K562 (cell line): ENCODE data around the gene HS3ST5. TPM values are rescaled to one million over a fixed set of nuclear protein-coding genes. Genes with fewer than 3 reads are reported as not detected.

Experiments
- ATAC-seq: fragments of 200-7000 bp; cut with Tn5 transposase; 3 replicates; pipeline ENCODE4 v1.9.1; 2020; ENCODE audit warnings: moderate library complexity
- BruUV-seq: library from RNA; stranded (reverse); fragments of 400-500 nt; replicated peaks from 2 replicates; lab custom pipeline; 2021; lab: Mats Ljungman, UMichigan
- CTCF ChIA-PET: fragments of 300-600 bp; formaldehyde crosslinking; extraction: SDS; loops from one replicate; lab custom pipeline; 2021; ENCODE audit warnings: low intra/inter-chr PET ratio; lab: Yijun Ruan, JAX
- POLR2A ChIA-PET: fragments of 300-600, 350-650 bp; sonication (Branson Sonifier 250); formaldehyde crosslinking; extraction: SDS; loops from one replicate; lab custom pipeline; 2021; ENCODE audit warnings: antibody characterized with exemption, inconsistent platforms; lab: Yijun Ruan, JAX
- DNase-seq, 4 experiments: peaks; one replicate each; pipeline versions ENCODE4 v3.0.0 to v3.0.0-alpha.2; 2011 to 2018; ENCODE audit warnings: low spot score in 3 of 4, mixed read lengths in 3 of 4; ENCODE audit errors: extremely low read depth in 1 of 4
- FAIRE-seq: peaks from 2 replicates; lab custom pipeline; 2011; peaks lifted over from hg19 to GRCh38; lab: Jason Lieb, UNC
- H2AFZ ChIP-seq: 2 replicates; pipeline ENCODE4 v1.6.0; 2011; ENCODE audit warnings: low read depth, low read length, control low read depth, inconsistent platforms
- H3K27ac ChIP-seq: fragments of 200-600 bp; 3 replicates; pipeline ENCODE4 v1.8.0; 2011; ENCODE audit warnings: low read depth, mild to moderate bottlenecking, control low read depth, inconsistent platforms, low read length, moderate library complexity, mixed read lengths; ENCODE audit errors: extremely low read depth
- H3K27me3 ChIP-seq, 2 experiments: fragments of 300-600 bp in 1 of 2; 2 replicates in 1 of 2; 3 replicates in 1 of 2; pipeline versions ENCODE4 v1.6.0 to v1.8.0; 2011; ENCODE audit warnings: inconsistent platforms in 2 of 2, low read length in 2 of 2, mild to moderate bottlenecking in 1 of 2, mixed read lengths in 1 of 2, moderate library complexity in 1 of 2; ENCODE audit not compliant: control insufficient read depth in 2 of 2, insufficient read depth in 2 of 2
- H3K36me3 ChIP-seq: fragments of 300-600 bp; 3 replicates; pipeline ENCODE4 v1.8.0; 2011; ENCODE audit warnings: mild to moderate bottlenecking, low read length, inconsistent platforms; ENCODE audit not compliant: control insufficient read depth, insufficient read depth
- H3K4me1 ChIP-seq, 2 experiments: fragments of 200-600 bp in 1 of 2; replicated peaks in 1 of 2; 2 replicates in 1 of 2; 3 replicates in 1 of 2; pipeline versions ENCODE4 v1.5.1 to v1.8.0; 2011; ENCODE audit warnings: inconsistent platforms in 2 of 2, low read length in 2 of 2, mild to moderate bottlenecking in 1 of 2, mixed read lengths in 1 of 2, moderate library complexity in 1 of 2; ENCODE audit not compliant: control insufficient read depth in 2 of 2, insufficient read depth in 2 of 2
- H3K4me2 ChIP-seq: 2 replicates; pipeline ENCODE4 v1.6.1; 2011; ENCODE audit warnings: low read length, control low read depth, inconsistent platforms, mixed read lengths; ENCODE audit not compliant: insufficient read depth
- H3K4me3 ChIP-seq: fragments of 200-600 bp; sonication (generic), shearing (Covaris generic); 2 replicates; pipeline ENCODE4 v1.5.1; 2016; ENCODE audit warnings: control low read depth, inconsistent platforms
- H3K79me2 ChIP-seq: fragments of 200-600 bp; 3 replicates; pipeline ENCODE4 v1.8.0; 2011; ENCODE audit warnings: low read length, inconsistent platforms; ENCODE audit not compliant: control insufficient read depth, insufficient read depth
- H3K9ac ChIP-seq, 2 experiments: 2 replicates each; pipeline versions ENCODE4 v1.6.0 to v1.6.1; 2011; ENCODE audit warnings: low read depth in 2 of 2, low read length in 2 of 2, control low read depth in 1 of 2, inconsistent platforms in 1 of 2, mild to moderate bottlenecking in 1 of 2, mixed read lengths in 1 of 2; ENCODE audit not compliant: insufficient read depth in 1 of 2
- H3K9me1 ChIP-seq: one replicate; pipeline ENCODE4 v1.6.0; 2011; ENCODE audit warnings: inconsistent platforms, mild to moderate bottlenecking, low read length, moderate library complexity; ENCODE audit not compliant: control insufficient read depth, insufficient read depth
- H3K9me3 ChIP-seq: replicated peaks from 2 replicates; pipeline ENCODE4 v1.5.1; 2011; ENCODE audit warnings: low read depth, low read length, inconsistent platforms; ENCODE audit not compliant: control insufficient read depth, insufficient read depth
- H4K20me1 ChIP-seq: replicated peaks from 2 replicates; pipeline ENCODE4 v1.6.1; 2011; ENCODE audit warnings: low read length, inconsistent platforms, mixed read lengths; ENCODE audit not compliant: control insufficient read depth, insufficient read depth
- BMI1 ChIP-seq: fragments of 150-350 bp; IDR thresholded peaks from 2 replicates; pipeline ENCODE4 v1.6.1; 2014; ENCODE audit warnings: low read length
- CHD4 ChIP-seq: fragments of 200-600 bp; sonication (generic); IDR thresholded peaks from 3 replicates; pipeline ENCODE4 v1.6.1; 2012; ENCODE audit warnings: low read depth, mild to moderate bottlenecking, mixed read lengths, low read length, inconsistent platforms; ENCODE audit not compliant: insufficient read depth, insufficient replicate concordance, poor library complexity, severe bottlenecking
- CLOCK ChIP-seq: fragments of 250-450 bp; sonication (Bioruptor Pico); IDR thresholded peaks from 2 replicates; pipeline ENCODE4 v1.4.0; 2020; ENCODE audit warnings: mild to moderate bottlenecking, moderate library complexity, borderline replicate concordance
- DDX20 ChIP-seq: fragments of 450-650 bp; IDR thresholded peaks from 2 replicates; pipeline ENCODE4 v1.6.1; 2016; ENCODE audit warnings: missing genetic modification characterization, low read depth, mild to moderate bottlenecking, missing compliant biosample characterization, moderate library complexity
- HES1 ChIP-seq: fragments of 450-650 bp; IDR thresholded peaks from 2 replicates; pipeline ENCODE4 v1.6.1; 2016; ENCODE audit warnings: low read depth, mild to moderate bottlenecking, moderate library complexity
- POLR2H ChIP-seq: IDR thresholded peaks from 2 replicates; pipeline ENCODE4 v1.6.1; 2016; ENCODE audit warnings: missing genetic modification characterization, low read depth, mild to moderate bottlenecking, control low read depth, missing compliant biosample characterization, moderate library complexity
- ZNF639 ChIP-seq, 2 experiments: fragments of 200-800 bp in 1 of 2; sonication (Bioruptor generic) in 1 of 2; sonication (generic) in 1 of 2; formaldehyde crosslinking in 1 of 2; IDR thresholded peaks in 1 of 2; conservative IDR thresholded peaks in 1 of 2; 2 replicates each; pipeline versions ENCODE4 v1.5.0 to v1.6.1; 2016 to 2020; ENCODE audit warnings: missing compliant biosample characterization in 1 of 2, missing genetic modification characterization in 1 of 2, missing genetic modification reagents in 1 of 2
- ZNF696 ChIP-seq: fragments of 250-450 bp; sonication (Bioruptor Pico); conservative IDR thresholded peaks from 2 replicates; pipeline ENCODE4 v1.4.0; 2020; ENCODE audit warnings: mild to moderate bottlenecking, moderate library complexity
- WGBS: fragments of 100-300 bp; shearing (Covaris generic); methylation state at CpG from one replicate; pipeline ENCODE4 v1.1.6; 2016; ENCODE audit warnings: low coverage, mixed read lengths; ENCODE audit not compliant: insufficient coverage; ENCODE audit errors: missing lambda C conversion rate; 5-methylcytosine and 5-hydroxymethylcytosine counted together
- in situ Hi-C: fragments of 300-500 bp; cut with MboI; formaldehyde crosslinking; loops from 4 replicates; pipeline ENCODE4 v1.15.0; 2018; ENCODE audit warnings: inconsistent platforms, mixed read lengths
- intact Hi-C: fragments of 100-400 bp; cut with micrococcal nuclease; formaldehyde crosslinking; loops from 2 replicates; pipeline ENCODE4 v1.14.2; 2022
- polyA plus RNA-seq, 8 experiments: library from polyadenylated mRNA; depleted of rRNA in 4 of 8; stranded (reverse) in 5 of 8; unstranded in 3 of 8; fragments of >200 nt; fragmentation: Nextera tagmentation in 2 of 8; fragmentation: Illumina TruSeq in 1 of 8; extraction: Ambion mirVana in 2 of 8; extraction: Trizol in 1 of 8; gene quantifications; 2 replicates each; pipeline versions ENCODE4 v1.2.1 to v1.2.3, GENCODE V29; 2011 to 2014; ENCODE audit warnings: inconsistent platforms in 1 of 8, missing spikeins in 1 of 8
- total RNA-seq, 7 experiments: library from RNA; depleted of rRNA in 6 of 7; stranded (reverse); fragments of >200 nt in 6 of 7; fragmentation: Illumina TruSeq in 2 of 7; extraction: Trizol in 2 of 7; gene quantifications; 2 replicates each; pipeline versions ENCODE4 v1.2.1 to v1.2.3, GENCODE V29; 2011 to 2021; ENCODE audit warnings: low replicate concordance in 1 of 7

The HS3ST5 gene
- total and polyA plus RNA-seq, 9 of the 15 experiments (the other 6 are each of a cell fraction or from before 2014, with no cell fraction given) = not detected

- no peak for TF ChIP-seq ZNF696 (CRISPR knock-in tag)
- no peak for TF ChIP-seq ZNF639 (CRISPR knock-in tag; conservative IDR thresholded peaks at IDR 0.05 in 1 of 2, IDR thresholded peaks at IDR 0.05 in 1 of 2)
- no peak for TF ChIP-seq CLOCK (CRISPR knock-in tag)
- TF ChIP-seq DDX20 (tag) = no peak
These were observed 267.0 kb downstream of the HS3ST5 start (continued) for GRCh38 chr6:114075777-114076176.

GRCh38 chr6:114075300-114075699 lies 267.5 kb downstream of the HS3ST5 start:
- H3K79me2 ChIP-seq = no peaks in the 10 kb centered on the region
- DNase-seq (no peak), ATAC-seq (no peak), FAIRE-seq (no peak)
- no peak for TF ChIP-seq CHD4
- no peak for TF ChIP-seq HES1
- TF ChIP-seq POLR2H = no peak
- TF ChIP-seq BMI1 = no peak
- in situ Hi-C loops = no loop called here
- intact Hi-C loops = no loop called here
- BruUV-seq = no TSS peak
- H3K4me1 ChIP-seq = no peaks in the 10 kb centered on the region
- H2AFZ ChIP-seq = no peak overlapping the region; the same call in 1 of the 2 replicates
- H3K36me3 ChIP-seq = no peaks in the 10 kb centered on the region
- H3K4me3 ChIP-seq = no peak overlapping the region
- ChIA-PET CTCF (no interaction called here), POLR2A (no interaction called here)
- WGBS = 7% methylated on average over 4 of the region's 4 CpGs
- H4K20me1 ChIP-seq = no peaks in the 10 kb centered on the region
- H3K27ac ChIP-seq = no peak overlapping the region
- H3K4me2 ChIP-seq = no peak overlapping the region
- H3K9me3 ChIP-seq = no peaks in the 10 kb centered on the region
- H3K27me3 ChIP-seq = no peaks in the 10 kb centered on the region
- H3K9me1 ChIP-seq = no peaks in the 10 kb centered on the region
- H3K9ac ChIP-seq = no peak overlapping the region
